ENCODE data around the gene AKIP1. TPM values are rescaled to one million over a fixed set of nuclear protein-coding genes. Genes with fewer than 3 reads are reported as not detected.

Gene AKIP1
- total RNA-seq, 1 experiment from 2014 or later = 28.7 TPM

- H3K27me3 Mint-ChIP-seq (ENCODE audit: insufficient read depth, unreplicated experiment) = no peaks in the 10 kb centered on the region
- no peaks in the 10 kb centered on the region for H3K9me3 Mint-ChIP-seq (ENCODE audit: unreplicated experiment)
- no TSS peak for BruUV-seq (replicated peaks)
- peak overlapping the region; percentile 83 for H3K27ac Mint-ChIP-seq (ENCODE audit: unreplicated experiment)
- Histone ChIP-seq H3K9me3 (no peaks in the 10 kb centered on the region), H3K4me3 (ENCODE audit: low read depth, low read length) (peak overlapping the region; percentile 70), H3K27me3 (replicated peaks; ENCODE audit: control insufficient read depth, insufficient read depth, low read length) (no peaks in the 10 kb centered on the region), H3K36me3 (ENCODE audit: control insufficient read depth, insufficient read depth, low read length) (no peaks in the 10 kb centered on the region), H3K4me1 (peaks cover 30% of the 10 kb centered on the region)
- peak; percentile 69 for DNase-seq
- H3K4me3 Mint-ChIP-seq (ENCODE audit: unreplicated experiment) = peak overlapping the region; percentile 84
- POLR2A ChIA-PET = interaction anchor here (0.8 to 1.9 kb wide), 5 partner anchors 12 to 183 kb away, joined by 3 to 11 read pairs (median 4); partner anchors contain the start of gene TMEM9B
- CTCF ChIA-PET = interaction anchor here (0.7 to 1.1 kb wide), 3 partner anchors 57 to 182 kb away, joined by 3 to 18 read pairs (median 4); no protein-coding TSS in a partner anchor
- intact Hi-C loops (cut with micrococcal nuclease; ENCODE audit: unreplicated experiment) = loop anchor here (2.0 kb wide), 4 partner anchors 40 to 182 kb away; partner anchors contain the start of gene AKIP1
- TF ChIP-seq, protein P1, sequence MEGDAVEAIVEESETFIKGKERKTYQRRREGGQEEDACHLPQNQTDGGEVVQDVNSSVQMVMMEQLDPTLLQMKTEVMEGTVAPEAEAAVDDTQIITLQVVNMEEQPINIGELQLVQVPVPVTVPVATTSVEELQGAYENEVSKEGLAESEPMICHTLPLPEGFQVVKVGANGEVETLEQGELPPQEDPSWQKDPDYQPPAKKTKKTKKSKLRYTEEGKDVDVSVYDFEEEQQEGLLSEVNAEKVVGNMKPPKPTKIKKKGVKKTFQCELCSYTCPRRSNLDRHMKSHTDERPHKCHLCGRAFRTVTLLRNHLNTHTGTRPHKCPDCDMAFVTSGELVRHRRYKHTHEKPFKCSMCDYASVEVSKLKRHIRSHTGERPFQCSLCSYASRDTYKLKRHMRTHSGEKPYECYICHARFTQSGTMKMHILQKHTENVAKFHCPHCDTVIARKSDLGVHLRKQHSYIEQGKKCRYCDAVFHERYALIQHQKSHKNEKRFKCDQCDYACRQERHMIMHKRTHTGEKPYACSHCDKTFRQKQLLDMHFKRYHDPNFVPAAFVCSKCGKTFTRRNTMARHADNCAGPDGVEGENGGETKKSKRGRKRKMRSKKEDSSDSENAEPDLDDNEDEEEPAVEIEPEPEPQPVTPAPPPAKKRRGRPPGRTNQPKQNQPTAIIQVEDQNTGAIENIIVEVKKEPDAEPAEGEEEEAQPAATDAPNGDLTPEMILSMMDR (IDR thresholded peaks at IDR 0.05; ENCODE audit: insufficient read depth in 1 of 2, low read depth in 1 of 2, low read length in 1 of 2, severe bottlenecking in 1 of 2, unreplicated experiment in 1 of 2) = no peak
- no peaks in the 10 kb centered on the region for H3K36me3 Mint-ChIP-seq (ENCODE audit: insufficient read depth, unreplicated experiment)
- H3K4me1 Mint-ChIP-seq (ENCODE audit: low read depth, unreplicated experiment) = peaks cover 15% of the 10 kb centered on the region
These were observed 39.7 kb upstream of the AKIP1 start for GRCh38 chr11:8871171-8871775.

DNA sequence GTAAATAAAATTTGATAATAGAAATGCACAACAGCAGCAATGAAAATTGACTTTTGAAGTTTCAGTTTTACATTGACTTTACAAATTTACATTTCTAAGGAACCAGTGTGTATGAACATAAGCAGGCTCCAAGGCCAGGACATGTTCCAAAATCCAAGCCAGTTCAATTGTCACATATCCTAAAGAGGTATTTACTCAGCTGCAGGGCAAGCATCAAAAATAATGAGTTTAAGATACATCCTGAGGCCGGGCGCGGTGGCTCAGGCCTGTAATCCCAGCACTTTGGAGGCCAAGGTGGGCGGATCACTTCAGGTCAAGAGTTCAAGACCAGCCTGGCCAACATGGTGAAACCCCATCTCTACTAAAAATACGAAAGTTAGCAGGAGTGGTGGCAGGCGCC is 39.0 kb upstream of the AKIP1 start:
- BruUV-seq (replicated peaks) = no TSS peak
- Histone ChIP-seq H3K27me3 (replicated peaks; ENCODE audit: control insufficient read depth, insufficient read depth, low read length) (no peaks in the 10 kb centered on the region), H3K36me3 (ENCODE audit: control insufficient read depth, insufficient read depth, low read length) (no peaks in the 10 kb centered on the region), H3K4me3 (ENCODE audit: low read depth, low read length) (no peak overlapping the region; the same call in 1 of the 2 replicates), H3K4me1 (peaks cover 24% of the 10 kb centered on the region), H3K9me3 (no peaks in the 10 kb centered on the region)
- ChIA-PET POLR2A (interaction anchor here (1.0 to 1.9 kb wide), 3 partner anchors 13 to 183 kb away, joined by 4 to 11 read pairs (median 8); partner anchors contain the start of gene TMEM9B), CTCF (interaction anchor here (0.7 kb wide), 1 partner anchor 183 kb away, joined by 3 read pairs; no protein-coding TSS in a partner anchor)
- Mint-ChIP-seq H3K27ac (ENCODE audit: unreplicated experiment) (no peak overlapping the region), H3K4me3 (ENCODE audit: unreplicated experiment) (peak overlapping the region; percentile 84), H3K36me3 (ENCODE audit: insufficient read depth, unreplicated experiment) (no peaks in the 10 kb centered on the region), H3K27me3 (ENCODE audit: insufficient read depth, unreplicated experiment) (no peaks in the 10 kb centered on the region), H3K4me1 (ENCODE audit: low read depth, unreplicated experiment) (peaks cover 15% of the 10 kb centered on the region), H3K9me3 (ENCODE audit: unreplicated experiment) (no peaks in the 10 kb centered on the region)
- intact Hi-C loops (cut with micrococcal nuclease; ENCODE audit: unreplicated experiment) = loop anchor here (2.0 kb wide), 4 partner anchors 39 to 183 kb away; partner anchors contain the start of gene AKIP1
- TF ChIP-seq, protein P1 (IDR thresholded peaks at IDR 0.05; ENCODE audit: insufficient read depth in 1 of 2, low read depth in 1 of 2, low read length in 1 of 2, severe bottlenecking in 1 of 2, unreplicated experiment in 1 of 2) = no peak
- no peak for DNase-seq

- intact Hi-C loops (cut with micrococcal nuclease; ENCODE audit: unreplicated experiment) = no loop called here
- POLR2A ChIA-PET = no interaction called here
- no peaks in the 10 kb centered on the region for H3K9me3 ChIP-seq
- H3K4me3 Mint-ChIP-seq (ENCODE audit: unreplicated experiment) = no peak overlapping the region
- H3K27ac Mint-ChIP-seq (ENCODE audit: unreplicated experiment) = no peak overlapping the region
- H3K36me3 Mint-ChIP-seq (ENCODE audit: insufficient read depth, unreplicated experiment) = no peaks in the 10 kb centered on the region
- TF ChIP-seq, protein P1 (IDR thresholded peaks at IDR 0.05; ENCODE audit: insufficient read depth in 1 of 2, low read depth in 1 of 2, low read length in 1 of 2, severe bottlenecking in 1 of 2, unreplicated experiment in 1 of 2) = no peak
- H3K4me3 ChIP-seq (ENCODE audit: low read depth, low read length) = no peak overlapping the region
- H3K9me3 Mint-ChIP-seq (ENCODE audit: unreplicated experiment) = no peaks in the 10 kb centered on the region
- H3K36me3 ChIP-seq (ENCODE audit: control insufficient read depth, insufficient read depth, low read length) = no peaks in the 10 kb centered on the region
- no TSS peak for BruUV-seq (replicated peaks)
- DNase-seq = no peak
- peaks cover 6% of the 10 kb centered on the region for H3K4me1 Mint-ChIP-seq (ENCODE audit: low read depth, unreplicated experiment)
- H3K4me1 ChIP-seq = peaks cover 12% of the 10 kb centered on the region; the same call in 1 of the 2 replicates
- CTCF ChIA-PET = no interaction called here
- no peaks in the 10 kb centered on the region for H3K27me3 Mint-ChIP-seq (ENCODE audit: insufficient read depth, unreplicated experiment)
- H3K27me3 ChIP-seq (replicated peaks; ENCODE audit: control insufficient read depth, insufficient read depth, low read length) = no peaks in the 10 kb centered on the region
These were observed 37.1 kb upstream of the AKIP1 start for GRCh38 chr11:8873741-8874405.
